ENCODE results near the gene IPO4.

Gene IPO4

GRCh38 chr14:24172261-24172860, 16.3 kb downstream of the IPO4 start:
- DNase-seq (ENCODE audit: low read depth), result no peak
- TF ChIP-seq CTCF (IDR thresholded peaks at IDR 0.05; ENCODE audit: control insufficient read depth, insufficient read depth, low read depth, low read length, missing control alignments), result no peak
- no peak overlapping the region for H3K4me3 ChIP-seq (ENCODE audit: control insufficient read depth, low read depth, low read length)

GRCh38 chr14:24171422-24172260, 17.0 kb downstream of the IPO4 start, which contains the start of gene REC8:
Gene REC8, plus strand, starts transcription at chr14:24172080. Its CDS starts 473 bp downstream, at chr14:24172553.
- H3K4me3 ChIP-seq (ENCODE audit: control insufficient read depth, low read depth, low read length), result no peak within 1 kb of the TSS
- no peak for DNase-seq (ENCODE audit: low read depth)
- no peak for TF ChIP-seq CTCF (IDR thresholded peaks at IDR 0.05; ENCODE audit: control insufficient read depth, insufficient read depth, low read depth, low read length, missing control alignments)

GRCh38 chr14:24167469-24168114, 21.0 kb downstream of the IPO4 start:
- H3K4me3 ChIP-seq (ENCODE audit: control insufficient read depth, low read depth, low read length), result no peak overlapping the region
- no peak for TF ChIP-seq CTCF (IDR thresholded peaks at IDR 0.05; ENCODE audit: control insufficient read depth, insufficient read depth, low read depth, low read length, missing control alignments)
- DNase-seq (ENCODE audit: low read depth), result no peak

- no peak for TF ChIP-seq CTCF (IDR thresholded peaks at IDR 0.05; ENCODE audit: control insufficient read depth, insufficient read depth, low read depth, low read length, missing control alignments)
- H3K4me3 ChIP-seq (ENCODE audit: control insufficient read depth, low read depth, low read length), result no peak overlapping the region
- no peak for DNase-seq (ENCODE audit: low read depth)
Measured at GRCh38 chr14:24165785-24166184, 22.8 kb downstream of the IPO4 start.

GRCh38 chr14:24164518-24164991, 24.1 kb downstream of the IPO4 start:
- H3K4me3 ChIP-seq (ENCODE audit: control insufficient read depth, low read depth, low read length), result no peak overlapping the region
- TF ChIP-seq CTCF (IDR thresholded peaks at IDR 0.05; ENCODE audit: control insufficient read depth, insufficient read depth, low read depth, low read length, missing control alignments), result no peak
- no peak for DNase-seq (ENCODE audit: low read depth)

- TF ChIP-seq CTCF (IDR thresholded peaks at IDR 0.05; ENCODE audit: control insufficient read depth, insufficient read depth, low read depth, low read length, missing control alignments), result no peak
- peak; percentile 7 for DNase-seq (ENCODE audit: low read depth)
- H3K4me3 ChIP-seq (ENCODE audit: control insufficient read depth, low read depth, low read length), result peak overlapping the region; percentile 85
Measured at GRCh38 chr14:24162093-24162492, 26.5 kb downstream of the IPO4 start.

Data from AG09309 (cell line).